D721Med (cell line): Measurements from ENCODE around the gene CAPRIN2.

ENCODE experiments used
- DNase-seq: peaks from one replicate; pipeline ENCODE4 v3.0.0; 2011; ENCODE audit warnings: low spot score; ENCODE audit not compliant: insufficient read length
- FAIRE-seq: peaks from 2 replicates; lab custom pipeline; 2011; peaks lifted over from hg19 to GRCh38; lab: Jason Lieb, UNC
- CTCF ChIP-seq: IDR thresholded peaks from 2 replicates; pipeline ENCODE4 v1.5.1; 2012; ENCODE audit warnings: mild to moderate bottlenecking, control low read depth; ENCODE audit not compliant: insufficient read depth; ENCODE audit errors: missing control alignments

Gene CAPRIN2

GRCh38 chr12:30763053-30763452, 8.3 kb upstream of the CAPRIN2 start:
- DNase-seq = no peak

GRCh38 chr12:30761730-30762129, 7.0 kb upstream of the CAPRIN2 start:
- DNase-seq (no peak), FAIRE-seq (no peak)
- no peak for TF ChIP-seq CTCF

More at GRCh38 chr12:30763053-30763452, 8.3 kb upstream of the CAPRIN2 start:
- no peak for FAIRE-seq
- TF ChIP-seq CTCF = no peak

- DNase-seq (no peak), FAIRE-seq (no peak)
- no peak for TF ChIP-seq CTCF
These were observed 2.6 kb upstream of the CAPRIN2 start for GRCh38 chr12:30757316-30757715.

- no peak for DNase-seq
- no peak for FAIRE-seq
- peak; percentile 6 for TF ChIP-seq CTCF
These were observed 1.3 kb upstream of the CAPRIN2 start for GRCh38 chr12:30756074-30756473.

GRCh38 chr12:30755395-30755762, 628 bp upstream of the CAPRIN2 start:
- FAIRE-seq = no peak
- DNase-seq = no peak
- no peak for TF ChIP-seq CTCF

- DNase-seq (no peak), FAIRE-seq (no peak)
- TF ChIP-seq CTCF = no peak
These were observed 385 bp downstream of the CAPRIN2 start for GRCh38 chr12:30754383-30754749.

GRCh38 chr12:30753751-30754382, 884 bp downstream of the CAPRIN2 start:
- no peak for TF ChIP-seq CTCF
- no peak for DNase-seq
- FAIRE-seq = no peak
